Cardiac fibroblast (primary cell): ENCODE measurements around the gene AKAP6.
"Not testable (repeated sequence)": the region's sequence is repeated elsewhere in the genome, so short reads cannot be mapped to it uniquely, and the experiment has no call there.

Experiments
- DNase-seq, 2 donors: peaks; one replicate each; pipeline versions ENCODE4 v3.0.0 to v3.0.0-alpha.2; 2010; ENCODE audit warnings: low read depth in 2 of 2
- H3K4me3 ChIP-seq, 2 donors: replicated peaks in 1 of 2; 1 replicate in 1 of 2; 2 replicates in 1 of 2; pipeline ENCODE4 v1.5.1; 2011; ENCODE audit warnings: low read depth in 2 of 2, low read length in 2 of 2, mild to moderate bottlenecking in 2 of 2, moderate library complexity in 1 of 2
- TF ChIP-seq, protein P1 (sequence below): IDR thresholded peaks from one replicate; pipeline ENCODE4 v1.5.1; 2011; ENCODE audit warnings: low read depth, mild to moderate bottlenecking, low read length, inconsistent platforms

Gene AKAP6

DNA sequence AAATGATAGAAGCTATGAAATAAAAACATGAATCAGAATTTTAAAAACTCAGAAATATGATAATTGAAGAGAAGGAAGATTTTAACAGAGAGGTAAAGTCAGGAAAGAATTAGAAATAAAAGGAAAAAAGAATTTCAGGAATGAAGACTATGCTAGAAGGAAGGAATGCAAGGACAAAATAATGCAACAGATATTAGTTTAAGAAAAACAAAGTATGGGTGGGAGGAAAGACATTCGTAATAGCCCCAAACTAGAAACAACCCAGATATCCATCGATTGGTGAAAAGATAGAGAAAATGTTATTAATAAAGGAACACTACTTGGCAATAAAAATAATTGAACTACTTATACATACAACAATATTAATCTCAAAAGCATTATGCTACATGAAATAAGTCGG, 129.6 kb downstream of the AKAP6 start:
- TF ChIP-seq, protein P1, sequence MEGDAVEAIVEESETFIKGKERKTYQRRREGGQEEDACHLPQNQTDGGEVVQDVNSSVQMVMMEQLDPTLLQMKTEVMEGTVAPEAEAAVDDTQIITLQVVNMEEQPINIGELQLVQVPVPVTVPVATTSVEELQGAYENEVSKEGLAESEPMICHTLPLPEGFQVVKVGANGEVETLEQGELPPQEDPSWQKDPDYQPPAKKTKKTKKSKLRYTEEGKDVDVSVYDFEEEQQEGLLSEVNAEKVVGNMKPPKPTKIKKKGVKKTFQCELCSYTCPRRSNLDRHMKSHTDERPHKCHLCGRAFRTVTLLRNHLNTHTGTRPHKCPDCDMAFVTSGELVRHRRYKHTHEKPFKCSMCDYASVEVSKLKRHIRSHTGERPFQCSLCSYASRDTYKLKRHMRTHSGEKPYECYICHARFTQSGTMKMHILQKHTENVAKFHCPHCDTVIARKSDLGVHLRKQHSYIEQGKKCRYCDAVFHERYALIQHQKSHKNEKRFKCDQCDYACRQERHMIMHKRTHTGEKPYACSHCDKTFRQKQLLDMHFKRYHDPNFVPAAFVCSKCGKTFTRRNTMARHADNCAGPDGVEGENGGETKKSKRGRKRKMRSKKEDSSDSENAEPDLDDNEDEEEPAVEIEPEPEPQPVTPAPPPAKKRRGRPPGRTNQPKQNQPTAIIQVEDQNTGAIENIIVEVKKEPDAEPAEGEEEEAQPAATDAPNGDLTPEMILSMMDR, result no peak
- H3K4me3 ChIP-seq, result no peak overlapping the region
- no peak for DNase-seq

DNA sequence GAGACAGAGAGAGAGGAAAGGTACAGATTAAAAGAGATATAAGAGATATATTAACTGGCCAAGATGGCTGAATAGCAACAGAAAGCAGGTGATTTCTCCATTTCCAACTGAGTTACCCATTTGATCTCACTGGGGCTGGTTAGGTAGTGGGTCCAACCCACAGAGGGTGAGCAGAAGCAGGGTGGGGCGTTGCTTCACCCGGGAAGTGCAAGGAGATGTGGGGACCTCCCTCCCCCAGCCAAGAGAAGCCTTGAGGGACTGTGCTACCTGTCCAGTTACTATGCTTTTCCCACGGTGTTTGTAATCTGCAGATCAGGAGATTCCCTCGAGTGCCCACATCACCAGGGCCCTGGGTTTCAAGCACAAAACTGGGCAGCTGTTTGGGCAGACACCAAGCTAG, 131.2 kb downstream of the AKAP6 start:
- TF ChIP-seq, protein P1, result no peak
- H3K4me3 ChIP-seq, result no peak overlapping the region
- no peak for DNase-seq

DNA sequence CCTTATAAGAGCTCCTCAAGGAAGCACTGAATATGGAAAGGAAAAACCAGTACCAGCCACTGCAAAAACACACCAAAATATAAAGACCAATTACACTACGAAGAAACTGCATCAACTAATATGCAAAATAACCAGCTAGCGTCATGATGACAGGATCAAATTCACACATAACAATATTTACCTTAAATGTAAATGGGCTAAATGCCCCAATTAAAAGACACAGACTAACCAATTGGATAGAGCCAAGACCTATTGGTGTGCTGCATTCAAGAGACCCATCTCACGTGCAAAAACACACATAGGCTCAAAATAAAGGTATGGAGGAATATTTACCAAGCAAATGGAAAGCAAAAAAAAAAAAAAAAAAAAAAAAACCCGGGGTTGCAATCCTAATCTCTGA, 133.5 kb downstream of the AKAP6 start:
- DNase-seq, H3K4me3 ChIP-seq: not testable (repeated sequence)

DNA sequence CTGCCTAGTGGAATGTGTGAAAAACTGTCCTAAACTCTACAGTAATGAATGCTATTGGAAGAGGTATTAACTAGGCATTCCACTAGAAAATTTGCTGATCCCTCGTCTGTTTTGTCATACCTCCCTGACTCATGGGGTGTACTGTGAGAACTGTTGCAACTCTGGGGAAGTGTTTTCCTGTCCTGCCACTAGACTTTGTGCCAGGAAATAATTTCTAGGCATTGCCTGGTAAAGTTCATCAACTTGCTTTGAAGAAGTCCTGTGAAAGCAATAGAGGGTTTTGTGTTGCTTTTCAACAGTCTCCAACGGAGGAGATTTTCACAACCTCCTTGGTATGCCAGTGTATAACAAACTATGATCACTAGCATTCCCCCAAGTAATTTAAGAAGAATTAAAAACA, 139.9 kb downstream of the AKAP6 start:
- peak; percentile 86 to 92 for DNase-seq
- TF ChIP-seq, protein P1, result no peak
- no peak overlapping the region for H3K4me3 ChIP-seq

DNA sequence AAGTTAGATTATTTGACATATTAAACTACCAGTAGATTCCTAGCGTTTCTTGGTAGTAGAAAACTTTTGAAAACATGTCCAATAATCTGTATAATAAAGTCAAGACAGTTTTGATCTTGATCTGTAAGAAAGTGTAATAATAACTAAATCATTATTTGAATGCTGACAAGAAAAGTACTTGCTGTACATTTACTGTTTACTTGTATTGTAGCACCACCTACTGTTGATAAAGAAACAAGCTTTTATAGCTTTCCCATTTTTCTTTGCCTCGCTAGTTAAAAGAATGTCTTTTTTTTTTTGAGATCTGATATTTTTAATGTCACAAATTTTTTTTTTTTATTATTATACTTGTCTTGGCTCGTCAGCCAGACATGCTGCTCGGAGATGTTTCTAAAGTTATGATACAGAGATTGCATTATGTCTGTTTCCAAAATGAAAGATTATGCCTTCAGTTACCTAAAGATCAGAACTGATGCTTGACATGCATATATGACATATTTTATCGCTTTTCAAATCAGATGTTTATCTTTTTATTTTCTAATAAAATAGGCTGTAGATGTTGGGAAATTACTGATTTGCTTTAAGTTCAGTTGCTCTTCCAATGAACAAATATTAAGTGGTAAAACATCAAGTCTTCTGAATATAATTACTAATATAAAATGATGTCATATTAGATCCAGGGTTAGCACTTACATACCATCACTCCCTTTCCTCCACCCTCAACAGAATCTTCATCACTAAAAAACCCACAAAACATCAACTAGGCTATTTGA, 140.5 kb downstream of the AKAP6 start:
- peak; percentile 75 to 78 for DNase-seq
- TF ChIP-seq, protein P1, result peak; percentile 42
- no peak overlapping the region for H3K4me3 ChIP-seq

DNA sequence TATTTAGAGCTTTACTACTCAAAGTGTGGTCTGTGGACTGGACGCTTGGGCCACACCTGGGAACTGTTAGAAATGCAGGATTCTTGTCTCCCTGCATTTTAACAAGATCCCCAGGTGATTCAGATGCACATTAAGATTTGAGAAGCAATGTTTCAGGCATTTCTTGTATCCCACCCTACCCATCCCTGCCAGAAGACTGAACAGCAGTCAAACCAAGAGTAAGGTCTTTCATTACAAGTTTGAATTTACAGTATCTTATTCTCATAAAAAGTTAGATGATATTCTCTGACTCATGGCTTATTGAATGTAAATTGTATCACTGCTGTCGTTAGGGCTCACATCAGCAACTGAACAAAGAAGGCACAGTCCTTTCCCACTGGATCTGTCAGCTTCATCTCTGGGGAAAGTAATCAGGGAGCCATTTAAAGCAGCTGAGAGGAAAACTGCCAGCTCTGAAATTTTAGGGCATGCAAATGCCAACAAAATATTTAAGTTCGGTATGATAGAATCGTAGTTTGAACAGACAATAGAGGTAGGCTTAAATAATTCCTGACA, 141.1 kb downstream of the AKAP6 start:
- TF ChIP-seq, protein P1, result no peak
- DNase-seq, result no peak
- H3K4me3 ChIP-seq, result no peak overlapping the region

DNA sequence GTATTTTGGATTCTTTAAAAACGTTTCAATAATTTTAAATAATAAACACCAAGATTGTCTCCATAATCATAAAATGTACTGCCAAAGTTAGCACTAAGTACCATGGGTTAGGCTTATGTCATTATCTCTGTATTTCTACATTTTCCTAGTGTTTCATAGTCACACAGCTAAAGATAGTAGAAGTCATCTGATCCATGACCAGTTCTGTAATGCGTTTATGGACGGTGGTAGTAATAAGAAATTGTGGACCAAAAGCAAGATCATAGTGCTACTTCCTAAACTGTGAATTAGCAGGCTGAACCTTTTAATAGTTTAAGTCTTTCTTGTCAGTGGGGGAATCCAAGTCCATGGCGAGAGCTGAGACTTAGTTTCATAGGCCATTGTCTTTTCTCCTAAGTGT, 142.1 kb downstream of the AKAP6 start:
- TF ChIP-seq, protein P1, result no peak
- DNase-seq, result no peak
- no peak overlapping the region for H3K4me3 ChIP-seq
